ENCODE results near the gene PLEKHA4. TPM values are rescaled to one million over a fixed set of nuclear protein-coding genes. Genes with fewer than 3 reads are reported as not detected.

The PLEKHA4 gene
- total and polyA plus RNA-seq, 9 of the 15 experiments (the other 6 are each of a cell fraction or from before 2014, with no cell fraction given) = 0.07 to 30.8 (median 11.4) TPM

DNA sequence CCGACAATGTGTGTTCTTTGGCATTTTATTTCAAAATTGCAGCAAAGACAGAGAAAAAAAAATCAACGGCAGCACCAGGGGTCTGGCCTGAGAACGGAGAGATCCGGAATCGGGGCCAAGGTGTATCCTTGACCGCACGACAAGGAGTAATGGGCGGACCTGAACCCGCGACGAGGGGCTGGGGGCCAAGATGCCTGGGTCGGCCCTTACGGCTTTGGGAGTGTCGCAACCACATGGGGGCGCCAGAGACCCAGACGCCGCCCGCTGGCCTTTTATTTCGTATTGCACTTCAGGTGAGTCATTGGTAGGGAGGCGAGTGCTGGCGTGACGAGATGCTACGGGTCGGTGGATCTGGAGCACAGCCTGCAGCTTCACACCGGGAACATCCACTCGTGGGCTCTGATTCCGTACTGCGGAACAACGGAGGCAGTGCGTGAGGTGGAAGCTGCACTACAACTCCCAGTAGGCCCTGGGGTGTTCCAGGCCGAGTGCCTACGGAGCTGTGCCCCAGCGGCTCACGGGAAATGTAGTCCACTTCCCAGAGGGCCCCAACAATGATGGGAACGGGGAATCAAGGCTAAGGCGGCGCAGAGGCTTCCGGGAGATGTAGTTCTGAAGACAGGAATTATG is 73.2 kb downstream of the PLEKHA4 start (continued):
- TF ChIP-seq, protein P1, sequence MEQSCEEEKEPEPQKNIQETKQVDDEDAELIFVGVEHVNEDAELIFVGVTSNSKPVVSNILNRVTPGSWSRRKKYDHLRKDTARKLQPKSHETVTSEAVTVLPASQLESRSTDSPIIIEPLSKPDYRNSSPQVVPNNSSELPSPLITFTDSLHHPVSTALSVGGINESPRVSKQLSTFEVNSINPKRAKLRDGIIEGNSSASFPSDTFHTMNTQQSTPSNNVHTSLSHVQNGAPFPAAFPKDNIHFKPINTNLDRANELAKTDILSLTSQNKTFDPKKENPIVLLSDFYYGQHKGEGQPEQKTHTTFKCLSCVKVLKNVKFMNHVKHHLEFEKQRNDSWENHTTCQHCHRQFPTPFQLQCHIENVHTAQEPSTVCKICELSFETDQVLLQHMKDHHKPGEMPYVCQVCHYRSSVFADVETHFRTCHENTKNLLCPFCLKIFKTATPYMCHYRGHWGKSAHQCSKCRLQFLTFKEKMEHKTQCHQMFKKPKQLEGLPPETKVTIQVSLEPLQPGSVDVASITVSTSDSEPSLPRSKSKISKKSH (CRISPR knock-in tag; IDR thresholded peaks at IDR 0.05) = no peak
- TF ChIP-seq KDM2B (CRISPR knock-in tag; IDR thresholded peaks at IDR 0.05) (no peak), ZNF717 (CRISPR knock-in tag; IDR thresholded peaks at IDR 0.05) (no peak), ZKSCAN8 (CRISPR knock-in tag; IDR thresholded peaks at IDR 0.05) (no peak), TCF7L2 (IDR thresholded peaks at IDR 0.05; ENCODE audit: low read depth, low read length) (no peak), PCBP2 (IDR thresholded peaks at IDR 0.05; ENCODE audit: low read depth, low read length, poor library complexity, severe bottlenecking) (no peak), DPF2 (IDR thresholded peaks at IDR 0.05) (no peak; the same call in 1 of the 2 replicates), DNMT1 (IDR thresholded peaks at IDR 0.05) (0 out of 2 replicates have a peak, but pooled peaks have one; percentile 16), FOS (IDR thresholded peaks at IDR 0.05; ENCODE audit: extremely low read depth, insufficient read length) (no peak), ZNF133 (CRISPR knock-in tag; IDR thresholded peaks at IDR 0.05) (no peak), JUND (IDR thresholded peaks at IDR 0.05; ENCODE audit: borderline replicate concordance, low read depth, low read length) (peak; percentile 80), JUND (tag; IDR thresholded peaks at IDR 0.05; ENCODE audit: borderline replicate concordance, low read depth, low read length) (peak; percentile 91; the same call in 2 of the 3 replicates), ZNF785 (CRISPR knock-in tag; IDR thresholded peaks at IDR 0.05) (no peak), FIP1L1 (IDR thresholded peaks at IDR 0.05; ENCODE audit: low read depth, low read length, poor library complexity, severe bottlenecking) (no peak), CREM (IDR thresholded peaks at IDR 0.05; ENCODE audit: low read depth) (peak; percentile 91), JUNB (CRISPR knock-in tag; conservative IDR thresholded peaks at IDR 0.05) (no peak), ZNF583 (CRISPR knock-in tag; IDR thresholded peaks at IDR 0.05) (peak; percentile 87), NEUROD1 (IDR thresholded peaks at IDR 0.05; ENCODE audit: borderline replicate concordance, low read depth, low read length, partially characterized antibody) (no peak), RB1 (IDR thresholded peaks at IDR 0.05; ENCODE audit: low read depth) (peak; percentile 62), SIN3A (IDR thresholded peaks at IDR 0.05; ENCODE audit: borderline replicate concordance in 2 of 2, control insufficient read depth in 1 of 2, low read depth in 2 of 2, low read length in 2 of 2) (no peak), ZNF668 (CRISPR knock-in tag; IDR thresholded peaks at IDR 0.05) (0 out of 2 replicates have a peak, but pooled peaks have one; percentile 50)
- TF ChIP-seq, protein P2, sequence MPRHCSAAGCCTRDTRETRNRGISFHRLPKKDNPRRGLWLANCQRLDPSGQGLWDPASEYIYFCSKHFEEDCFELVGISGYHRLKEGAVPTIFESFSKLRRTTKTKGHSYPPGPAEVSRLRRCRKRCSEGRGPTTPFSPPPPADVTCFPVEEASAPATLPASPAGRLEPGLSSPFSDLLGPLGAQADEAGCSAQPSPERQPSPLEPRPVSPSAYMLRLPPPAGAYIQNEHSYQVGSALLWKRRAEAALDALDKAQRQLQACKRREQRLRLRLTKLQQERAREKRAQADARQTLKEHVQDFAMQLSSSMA (CRISPR knock-in tag; IDR thresholded peaks at IDR 0.05) = no peak
- TF ChIP-seq, protein P3, sequence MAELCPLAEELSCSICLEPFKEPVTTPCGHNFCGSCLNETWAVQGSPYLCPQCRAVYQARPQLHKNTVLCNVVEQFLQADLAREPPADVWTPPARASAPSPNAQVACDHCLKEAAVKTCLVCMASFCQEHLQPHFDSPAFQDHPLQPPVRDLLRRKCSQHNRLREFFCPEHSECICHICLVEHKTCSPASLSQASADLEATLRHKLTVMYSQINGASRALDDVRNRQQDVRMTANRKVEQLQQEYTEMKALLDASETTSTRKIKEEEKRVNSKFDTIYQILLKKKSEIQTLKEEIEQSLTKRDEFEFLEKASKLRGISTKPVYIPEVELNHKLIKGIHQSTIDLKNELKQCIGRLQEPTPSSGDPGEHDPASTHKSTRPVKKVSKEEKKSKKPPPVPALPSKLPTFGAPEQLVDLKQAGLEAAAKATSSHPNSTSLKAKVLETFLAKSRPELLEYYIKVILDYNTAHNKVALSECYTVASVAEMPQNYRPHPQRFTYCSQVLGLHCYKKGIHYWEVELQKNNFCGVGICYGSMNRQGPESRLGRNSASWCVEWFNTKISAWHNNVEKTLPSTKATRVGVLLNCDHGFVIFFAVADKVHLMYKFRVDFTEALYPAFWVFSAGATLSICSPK (IDR thresholded peaks at IDR 0.05; ENCODE audit: borderline replicate concordance) = no peak
- TF ChIP-seq, protein P4, sequence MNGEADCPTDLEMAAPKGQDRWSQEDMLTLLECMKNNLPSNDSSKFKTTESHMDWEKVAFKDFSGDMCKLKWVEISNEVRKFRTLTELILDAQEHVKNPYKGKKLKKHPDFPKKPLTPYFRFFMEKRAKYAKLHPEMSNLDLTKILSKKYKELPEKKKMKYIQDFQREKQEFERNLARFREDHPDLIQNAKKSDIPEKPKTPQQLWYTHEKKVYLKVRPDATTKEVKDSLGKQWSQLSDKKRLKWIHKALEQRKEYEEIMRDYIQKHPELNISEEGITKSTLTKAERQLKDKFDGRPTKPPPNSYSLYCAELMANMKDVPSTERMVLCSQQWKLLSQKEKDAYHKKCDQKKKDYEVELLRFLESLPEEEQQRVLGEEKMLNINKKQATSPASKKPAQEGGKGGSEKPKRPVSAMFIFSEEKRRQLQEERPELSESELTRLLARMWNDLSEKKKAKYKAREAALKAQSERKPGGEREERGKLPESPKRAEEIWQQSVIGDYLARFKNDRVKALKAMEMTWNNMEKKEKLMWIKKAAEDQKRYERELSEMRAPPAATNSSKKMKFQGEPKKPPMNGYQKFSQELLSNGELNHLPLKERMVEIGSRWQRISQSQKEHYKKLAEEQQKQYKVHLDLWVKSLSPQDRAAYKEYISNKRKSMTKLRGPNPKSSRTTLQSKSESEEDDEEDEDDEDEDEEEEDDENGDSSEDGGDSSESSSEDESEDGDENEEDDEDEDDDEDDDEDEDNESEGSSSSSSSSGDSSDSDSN (IDR thresholded peaks at IDR 0.05; ENCODE audit: borderline replicate concordance in 1 of 2, low read depth in 2 of 2, low read length in 2 of 2) = no peak
